HCT116 (cell line): ENCODE measurements around the gene WDR83. TPM values are rescaled to one million over a fixed set of nuclear protein-coding genes. Genes with fewer than 3 reads are reported as not detected.

Experiments used
- ATAC-seq: fragments of 200-7000 bp; cut with Tn5 transposase; 2 replicates; pipeline ENCODE4 v1.9.1; 2020; ENCODE audit warnings: mild to moderate bottlenecking, moderate library complexity
- BruUV-seq: library from RNA; stranded (reverse); fragments of 400-500 nt; replicated peaks from 2 replicates; lab custom pipeline; 2021; lab: Mats Ljungman, UMichigan
- CTCF ChIA-PET: fragments of 300-600 bp; sonication (Branson Sonifier 250); formaldehyde crosslinking; loops from one replicate; lab custom pipeline; 2021; ENCODE audit warnings: antibody characterized with exemption; lab: Charles Lee
- POLR2A ChIA-PET: fragments of 300-600, 350-600 bp; sonication (Branson Sonifier 250); formaldehyde crosslinking; loops from one replicate; lab custom pipeline; 2021; ENCODE audit warnings: antibody characterized with exemption; lab: Charles Lee
- RAD21 ChIA-PET, 2 experiments: fragments of 300-600 bp; sonication (Branson Sonifier 250); formaldehyde crosslinking; loops; one replicate each; lab custom pipeline; 2023; ENCODE audit warnings: low total read pairs in 2 of 2; ENCODE audit not compliant: uncharacterized antibody in 2 of 2, unreplicated experiment in 2 of 2, low non-redundant PET in 1 of 2; lab: Charles Lee
- DNase-seq: peaks from one replicate; pipeline ENCODE4 v3.0.0-alpha.2; 2010; ENCODE audit warnings: low read depth, low spot score
- H2AFZ ChIP-seq: fragments of 200-600 bp; shearing (Covaris generic), sonication (generic); 2 replicates; pipeline ENCODE4 v1.6.1; 2017; ENCODE audit warnings: low read depth, mixed run types, mixed read lengths, antibody characterized with exemption, low read length; ENCODE audit not compliant: poor library complexity, severe bottlenecking
- H3K27ac ChIP-seq: 2 replicates; pipeline ENCODE4 v1.5.1; 2012; ENCODE audit warnings: low read depth, low read length
- H3K27me3 ChIP-seq: fragments of 200-600 bp; sonication (generic); 2 replicates; pipeline ENCODE4 v1.6.1; 2016; ENCODE audit warnings: mixed run types, low read length, mixed read lengths; ENCODE audit not compliant: insufficient read depth
- H3K36me3 ChIP-seq, 2 experiments: fragments of 200-500 bp in 1 of 2; fragments of 200-600 bp in 1 of 2; sonication (Bioruptor generic) in 1 of 2; sonication (generic) in 1 of 2; 2 replicates each; pipeline versions ENCODE4 v1.5.1 to v1.6.1; 2014 to 2016; ENCODE audit warnings: low read length in 2 of 2, inconsistent platforms in 1 of 2, mixed read lengths in 1 of 2, mixed run types in 1 of 2; ENCODE audit not compliant: insufficient read depth in 2 of 2, control insufficient read depth in 1 of 2
- H3K4me1 ChIP-seq, 2 experiments: fragments of 200-600 bp in 1 of 2; sonication (generic) in 1 of 2; 2 replicates each; pipeline versions ENCODE4 v1.5.1 to v1.6.1; 2012 to 2017; ENCODE audit warnings: low read length in 2 of 2, inconsistent platforms in 1 of 2, mild to moderate bottlenecking in 1 of 2, mixed read lengths in 1 of 2, mixed run types in 1 of 2, moderate library complexity in 1 of 2; ENCODE audit not compliant: insufficient read depth in 2 of 2, control insufficient read depth in 1 of 2
- H3K4me2 ChIP-seq: fragments of 200-600 bp; sonication (generic); 2 replicates; pipeline ENCODE4 v1.6.1; 2017; ENCODE audit warnings: mixed run types, low read length, mixed read lengths
- H3K4me3 ChIP-seq, 2 experiments: fragments of 200-600 bp in 1 of 2; sonication (generic) in 1 of 2; replicated peaks in 1 of 2; 2 replicates each; pipeline ENCODE4 v1.5.1; 2011 to 2016; ENCODE audit warnings: low read length in 2 of 2, control low read depth in 1 of 2, low read depth in 1 of 2, mild to moderate bottlenecking in 1 of 2, mixed read lengths in 1 of 2, mixed run types in 1 of 2
- H3K79me2 ChIP-seq: fragments of 200-600 bp; sonication (generic); 2 replicates; pipeline ENCODE4 v1.6.1; 2017; ENCODE audit warnings: mild to moderate bottlenecking, mixed run types, low read length, moderate library complexity, mixed read lengths; ENCODE audit not compliant: insufficient read depth
- H3K9ac ChIP-seq: fragments of 200-600 bp; sonication (generic); 2 replicates; pipeline ENCODE4 v1.6.1; 2016; ENCODE audit warnings: low read length, mixed read lengths
- H3K9me2 ChIP-seq: fragments of 200-600 bp; sonication (generic), shearing (Covaris generic); 2 replicates; pipeline ENCODE4 v1.6.1; 2017; ENCODE audit warnings: mixed run types, mild to moderate bottlenecking, moderate library complexity; ENCODE audit not compliant: insufficient read depth
- H3K9me3 ChIP-seq, 2 experiments: fragments of 200-500 bp in 1 of 2; fragments of 200-600 bp in 1 of 2; sonication (Bioruptor generic) in 1 of 2; sonication (generic) in 1 of 2; 2 replicates each; pipeline ENCODE4 v1.6.1; 2014 to 2017; ENCODE audit warnings: low read length in 2 of 2, mixed read lengths in 2 of 2, inconsistent platforms in 1 of 2, low read depth in 1 of 2, mild to moderate bottlenecking in 1 of 2, mixed run types in 1 of 2, moderate library complexity in 1 of 2; ENCODE audit not compliant: control insufficient read depth in 1 of 2, insufficient read depth in 1 of 2
- H4K20me1 ChIP-seq: fragments of 200-600 bp; sonication (generic), shearing (Covaris generic); 2 replicates; pipeline ENCODE4 v1.6.1; 2017; ENCODE audit warnings: mixed run types, mild to moderate bottlenecking, moderate library complexity; ENCODE audit not compliant: insufficient read depth
- ATF3 ChIP-seq: IDR thresholded peaks from 2 replicates; pipeline ENCODE4 v1.6.1; 2012
- CBX3 ChIP-seq: IDR thresholded peaks from 2 replicates; pipeline ENCODE4 v1.6.1; 2012; ENCODE audit warnings: low read depth
- CEBPB ChIP-seq: IDR thresholded peaks from 2 replicates; pipeline ENCODE4 v1.6.1; 2012; ENCODE audit warnings: low read depth
- EGR1 ChIP-seq: IDR thresholded peaks from 2 replicates; pipeline ENCODE4 v1.6.1; 2012; ENCODE audit warnings: low read depth
- ELF1 ChIP-seq: IDR thresholded peaks from 2 replicates; pipeline ENCODE4 v1.6.1; 2012; ENCODE audit warnings: low read depth, borderline replicate concordance
- EZH2 ChIP-seq: fragments of 200-600 bp; sonication (generic); IDR thresholded peaks from 2 replicates; pipeline ENCODE4 v1.6.1; 2017; ENCODE audit warnings: antibody characterized with exemption, mixed run types
- FOSL1 ChIP-seq: IDR thresholded peaks from 2 replicates; pipeline ENCODE4 v1.6.1; 2012; ENCODE audit warnings: low read depth
- MAX ChIP-seq: IDR thresholded peaks from 2 replicates; pipeline ENCODE4 v1.6.1; 2012
- RAD21 ChIP-seq: IDR thresholded peaks from 2 replicates; pipeline ENCODE4 v1.6.1; 2012; ENCODE audit warnings: low read depth, mild to moderate bottlenecking
- SIN3A ChIP-seq: IDR thresholded peaks from 2 replicates; pipeline ENCODE4 v1.6.1; 2012; ENCODE audit warnings: low read depth
- SP1 ChIP-seq: IDR thresholded peaks from 2 replicates; pipeline ENCODE4 v1.6.1; 2012; ENCODE audit warnings: low read depth
- SRF ChIP-seq: IDR thresholded peaks from 2 replicates; pipeline ENCODE4 v1.6.1; 2012; ENCODE audit warnings: low read depth
- TCF7L2 ChIP-seq: IDR thresholded peaks from 2 replicates; pipeline ENCODE4 v1.7.0; 2011; ENCODE audit warnings: borderline replicate concordance, inconsistent platforms; ENCODE audit not compliant: insufficient read depth, insufficient read length; ENCODE audit errors: extremely low read depth
- YY1 ChIP-seq: IDR thresholded peaks from 2 replicates; pipeline ENCODE4 v1.6.1; 2011; ENCODE audit warnings: low read length, low read depth, moderate library complexity, mild to moderate bottlenecking; ENCODE audit not compliant: insufficient replicate concordance; ENCODE audit errors: extremely low read depth
- ZBTB33 ChIP-seq: IDR thresholded peaks from 2 replicates; pipeline ENCODE4 v1.6.1; 2011; ENCODE audit warnings: mild to moderate bottlenecking, low read length, moderate library complexity; ENCODE audit not compliant: insufficient replicate concordance; ENCODE audit errors: extremely low read depth
- ZFX ChIP-seq: fragments of 450-650 bp; IDR thresholded peaks from 2 replicates; pipeline ENCODE4 v1.6.1; 2017
- ZNF274 ChIP-seq: fragments of 200-500 bp; sonication (Bioruptor generic); IDR thresholded peaks from 2 replicates; pipeline ENCODE4 v1.6.1; 2014; ENCODE audit warnings: mild to moderate bottlenecking, low read depth, low read length, inconsistent platforms
- intact Hi-C: fragments of 100-400 bp; cut with micrococcal nuclease; formaldehyde crosslinking; loops from 2 replicates; pipeline ENCODE4 v1.10.0; 2022
- total RNA-seq: library from RNA; stranded (reverse); gene quantifications from one replicate; pipeline ENCODE4 v1.2.1, GENCODE V29; 2021; ENCODE audit not compliant: unreplicated experiment

The WDR83 gene
- total RNA-seq, 1 experiment from 2014 or later, result 20.1 TPM

GRCh38 chr19:12687496-12688196 lies 21.0 kb downstream of the WDR83 start, which contains the start of gene GNG14:
TSS of gene GNG14 (plus strand) at chr19:12687998. CDS start at chr19:12688049, 51 bp downstream.
- ATAC-seq (peak; percentile 17; the same call in 1 of the 2 replicates), DNase-seq (no peak)
- no peak within 1 kb of the TSS for H3K4me2 ChIP-seq
- H3K27me3 ChIP-seq, result no peaks in the 10 kb centered on the region
- TF ChIP-seq ZBTB33 (no peak), SRF (no peak), SIN3A (no peak), CBX3 (no peak), CEBPB (no peak)
- ChIA-PET POLR2A (no interaction called here), RAD21 (no interaction called here), CTCF (no interaction called here)
- H3K4me3 ChIP-seq, result no peak within 1 kb of the TSS
- no peak within 1 kb of the TSS for H2AFZ ChIP-seq
- no peaks in the 10 kb centered on the region for H3K9me3 ChIP-seq
- H3K79me2 ChIP-seq, result no peaks in the 10 kb centered on the region
- no peak within 1 kb of the TSS for H3K27ac ChIP-seq
- peaks cover under 1 to 3% of the 10 kb centered on the region in 2 experiments; a peak in 2 of 4 replicates for H3K4me1 ChIP-seq
- no peaks in the 10 kb centered on the region for H3K9me2 ChIP-seq
- no TSS peak for BruUV-seq
- no peak within 1 kb of the TSS for H3K9ac ChIP-seq
- no peaks in the 10 kb centered on the region for H3K36me3 ChIP-seq
- no peaks in the 10 kb centered on the region for H4K20me1 ChIP-seq
- intact Hi-C loops, result no loop called here

- ChIA-PET POLR2A (no interaction called here), RAD21 (no interaction called here)
These were observed 22.4 kb downstream of the WDR83 start for GRCh38 chr19:12689012-12689411.

More at GRCh38 chr19:12689012-12689411, 22.4 kb downstream of the WDR83 start:
- Histone ChIP-seq H4K20me1 (no peaks in the 10 kb centered on the region), H3K36me3 (no peaks in the 10 kb centered on the region; a peak in 1 of 4 replicates), H3K27ac (no peak overlapping the region), H3K9me2 (no peaks in the 10 kb centered on the region), H3K79me2 (no peaks in the 10 kb centered on the region), H3K27me3 (no peaks in the 10 kb centered on the region), H3K4me3 (no peak overlapping the region), H3K9me3 (no peaks in the 10 kb centered on the region), H3K9ac (no peak overlapping the region)
- intact Hi-C loops, result no loop called here
- no TSS peak for BruUV-seq
- ATAC-seq, result no peak
- no peak for TF ChIP-seq YY1
- no peak for TF ChIP-seq RAD21
- TF ChIP-seq FOSL1, result no peak
- TF ChIP-seq SP1, result no peak
- TF ChIP-seq ELF1, result no peak
- no peak for TF ChIP-seq MAX
- TF ChIP-seq TCF7L2, result no peak
- TF ChIP-seq ZBTB33, result no peak
- TF ChIP-seq SIN3A, result no peak
- TF ChIP-seq EZH2, result no peak
- TF ChIP-seq ZNF274, result no peak
- TF ChIP-seq EGR1, result no peak
- TF ChIP-seq ZFX, result no peak
- TF ChIP-seq ATF3, result no peak
- TF ChIP-seq, all 23 proteins: peak for 0
- Histone ChIP-seq H3K4me1 (no peaks in the 10 kb centered on the region), H3K4me2 (no peak overlapping the region), H2AFZ (no peak overlapping the region)
- CTCF ChIA-PET, result no interaction called here
- DNase-seq, result no peak
